K562 (cell line): Measurements from ENCODE around the gene IGF2R. TPM values are rescaled to one million over a fixed set of nuclear protein-coding genes. Genes with fewer than 3 reads are reported as not detected.
A peak's percentile ranks its signal among the peaks of the same experiment; 100 is the strongest.

Experiments used
- E2F1 ChIP-seq: sonication (generic); formaldehyde crosslinking; IDR thresholded peaks from 2 replicates; pipeline ENCODE4 v1.8.1; 2023; ENCODE audit warnings: mild to moderate bottlenecking, missing genetic modification reagents, moderate library complexity
- ELF2 ChIP-seq: fragments of 250-450 bp; sonication (Bioruptor Pico); IDR thresholded peaks from 2 replicates; pipeline ENCODE4 v1.5.0; 2021; ENCODE audit warnings: mild to moderate bottlenecking
- ESRRB ChIP-seq: fragments of 250-450 bp; sonication (Bioruptor Pico); IDR thresholded peaks from 2 replicates; pipeline ENCODE4 v1.5.0; 2020; ENCODE audit warnings: mild to moderate bottlenecking, moderate library complexity, borderline replicate concordance
- MITF ChIP-seq: IDR thresholded peaks from 2 replicates; pipeline ENCODE4 v1.6.1; 2014; ENCODE audit warnings: antibody characterized with exemption
- MTA1 ChIP-seq: fragments of 450-650 bp; IDR thresholded peaks from 2 replicates; pipeline ENCODE4 v1.6.1; 2017; ENCODE audit warnings: borderline replicate concordance
- NR2C1 ChIP-seq, 2 experiments: fragments of 450-650 bp; IDR thresholded peaks; 2 replicates each; pipeline ENCODE4 v1.6.1; 2017; ENCODE audit warnings: mild to moderate bottlenecking in 2 of 2, antibody characterized with exemption in 1 of 2, inconsistent platforms in 1 of 2, missing compliant biosample characterization in 1 of 2, missing genetic modification characterization in 1 of 2
- PATZ1 ChIP-seq: fragments of 250-450 bp; sonication (Bioruptor Pico); IDR thresholded peaks from 2 replicates; pipeline ENCODE4 v1.5.0; 2020; ENCODE audit warnings: mild to moderate bottlenecking, borderline replicate concordance
- POLR2A ChIP-seq: fragments of 450-650 bp; conservative IDR thresholded peaks from 2 replicates; pipeline ENCODE4 v1.6.1; 2016
- RCOR1 ChIP-seq, 2 experiments: IDR thresholded peaks; 2 replicates each; pipeline ENCODE4 v1.6.1; 2012; ENCODE audit warnings: low read depth in 2 of 2, low read length in 2 of 2, borderline replicate concordance in 1 of 2, improper control_type of control experiment in 1 of 2
- RNF2 ChIP-seq: sonication (generic); IDR thresholded peaks from 2 replicates; pipeline ENCODE4 v1.6.1; 2016
- SIRT6 ChIP-seq: IDR thresholded peaks from one replicate; pipeline ENCODE4 v1.6.1; 2012; ENCODE audit warnings: low read depth, mild to moderate bottlenecking, control low read depth, inconsistent platforms, low read length, moderate library complexity
- SPI1 ChIP-seq: IDR thresholded peaks from 2 replicates; pipeline ENCODE4 v1.6.1; 2011; ENCODE audit warnings: low read depth, low read length, control low read depth, borderline replicate concordance
- TAL1 ChIP-seq: fragments of 450-650 bp; IDR thresholded peaks from 2 replicates; pipeline ENCODE4 v1.6.1; 2016; ENCODE audit warnings: mild to moderate bottlenecking
- THAP12 ChIP-seq: fragments of 250-450 bp; sonication (Bioruptor Pico); IDR thresholded peaks from 2 replicates; pipeline ENCODE4 v1.9.0; 2021; ENCODE audit warnings: mild to moderate bottlenecking, inconsistent platforms
- THRAP3 ChIP-seq: fragments of 450-650 bp; IDR thresholded peaks from 2 replicates; pipeline ENCODE4 v1.6.1; 2016; ENCODE audit warnings: mild to moderate bottlenecking, inconsistent platforms, borderline replicate concordance
- ZNF175 ChIP-seq: fragments of 200-800 bp; sonication (Bioruptor generic); IDR thresholded peaks from 2 replicates; pipeline ENCODE4 v1.6.1; 2016; ENCODE audit warnings: low read depth, mild to moderate bottlenecking, missing genetic modification characterization, missing compliant biosample characterization
- ZNF589 ChIP-seq: fragments of 200-800 bp; sonication (Bioruptor generic); IDR thresholded peaks from 2 replicates; pipeline ENCODE4 v1.6.1; 2016; ENCODE audit warnings: low read depth, missing genetic modification characterization, missing compliant biosample characterization
- polyA plus RNA-seq, 8 experiments: library from polyadenylated mRNA; depleted of rRNA in 4 of 8; stranded (reverse) in 5 of 8; unstranded in 3 of 8; fragments of >200 nt; fragmentation: Nextera tagmentation in 2 of 8; fragmentation: Illumina TruSeq in 1 of 8; extraction: Ambion mirVana in 2 of 8; extraction: Trizol in 1 of 8; gene quantifications; 2 replicates each; pipeline versions ENCODE4 v1.2.1 to v1.2.3, GENCODE V29; 2011 to 2014; ENCODE audit warnings: inconsistent platforms in 1 of 8, missing spikeins in 1 of 8
- total RNA-seq, 7 experiments: library from RNA; depleted of rRNA in 6 of 7; stranded (reverse); fragments of >200 nt in 6 of 7; fragmentation: Illumina TruSeq in 2 of 7; extraction: Trizol in 2 of 7; gene quantifications; 2 replicates each; pipeline versions ENCODE4 v1.2.1 to v1.2.3, GENCODE V29; 2011 to 2021; ENCODE audit warnings: low replicate concordance in 1 of 7
- TF ChIP-seq, protein P1 (sequence below): fragments of 250-450 bp; sonication (Bioruptor Pico); IDR thresholded peaks from 2 replicates; pipeline ENCODE4 v1.5.1; 2021; ENCODE audit warnings: mild to moderate bottlenecking
- TF ChIP-seq, protein P2 (sequence below): fragments of 450-650 bp; formaldehyde crosslinking; IDR thresholded peaks from 2 replicates; pipeline ENCODE4 v1.4.0; 2020; ENCODE audit warnings: mild to moderate bottlenecking, mixed read lengths

The IGF2R gene
- total and polyA plus RNA-seq, 9 of the 15 experiments (the other 6 are each of a cell fraction or from before 2014, with no cell fraction given): 3.5 to 92.3 (median 34.5) TPM

- TF ChIP-seq THAP12 (CRISPR knock-in tag) (no peak), RNF2 (no peak), MTA1 (no peak), THRAP3 (no peak), SPI1 (peak; percentile 80; the same call in 1 of the 2 replicates), POLR2A (peak; percentile 54; the same call in 1 of the 2 replicates), E2F1 (CRISPR knock-in tag) (no peak), ZNF589 (CRISPR knock-in tag) (no peak), NR2C1 (IDR thresholded peaks at IDR 0.05) (peak; percentile 64), NR2C1 (tag; IDR thresholded peaks at IDR 0.05) (peak; percentile 64), ESRRB (CRISPR knock-in tag) (no peak), ELF2 (CRISPR knock-in tag) (no peak), PATZ1 (CRISPR knock-in tag) (no peak), MITF (no peak), RCOR1 (IDR thresholded peaks at IDR 0.05; ENCODE audit: borderline replicate concordance in 1 of 2, low read depth in 2 of 2, low read length in 2 of 2) (peak in 1 of 2 experiments; percentile 59; a peak in 1 of 4 replicates), SIRT6 (no peak), TAL1 (no peak), ZNF175 (no peak)
- TF ChIP-seq, protein P1, sequence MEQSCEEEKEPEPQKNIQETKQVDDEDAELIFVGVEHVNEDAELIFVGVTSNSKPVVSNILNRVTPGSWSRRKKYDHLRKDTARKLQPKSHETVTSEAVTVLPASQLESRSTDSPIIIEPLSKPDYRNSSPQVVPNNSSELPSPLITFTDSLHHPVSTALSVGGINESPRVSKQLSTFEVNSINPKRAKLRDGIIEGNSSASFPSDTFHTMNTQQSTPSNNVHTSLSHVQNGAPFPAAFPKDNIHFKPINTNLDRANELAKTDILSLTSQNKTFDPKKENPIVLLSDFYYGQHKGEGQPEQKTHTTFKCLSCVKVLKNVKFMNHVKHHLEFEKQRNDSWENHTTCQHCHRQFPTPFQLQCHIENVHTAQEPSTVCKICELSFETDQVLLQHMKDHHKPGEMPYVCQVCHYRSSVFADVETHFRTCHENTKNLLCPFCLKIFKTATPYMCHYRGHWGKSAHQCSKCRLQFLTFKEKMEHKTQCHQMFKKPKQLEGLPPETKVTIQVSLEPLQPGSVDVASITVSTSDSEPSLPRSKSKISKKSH (CRISPR knock-in tag): no peak
- TF ChIP-seq, protein P2, sequence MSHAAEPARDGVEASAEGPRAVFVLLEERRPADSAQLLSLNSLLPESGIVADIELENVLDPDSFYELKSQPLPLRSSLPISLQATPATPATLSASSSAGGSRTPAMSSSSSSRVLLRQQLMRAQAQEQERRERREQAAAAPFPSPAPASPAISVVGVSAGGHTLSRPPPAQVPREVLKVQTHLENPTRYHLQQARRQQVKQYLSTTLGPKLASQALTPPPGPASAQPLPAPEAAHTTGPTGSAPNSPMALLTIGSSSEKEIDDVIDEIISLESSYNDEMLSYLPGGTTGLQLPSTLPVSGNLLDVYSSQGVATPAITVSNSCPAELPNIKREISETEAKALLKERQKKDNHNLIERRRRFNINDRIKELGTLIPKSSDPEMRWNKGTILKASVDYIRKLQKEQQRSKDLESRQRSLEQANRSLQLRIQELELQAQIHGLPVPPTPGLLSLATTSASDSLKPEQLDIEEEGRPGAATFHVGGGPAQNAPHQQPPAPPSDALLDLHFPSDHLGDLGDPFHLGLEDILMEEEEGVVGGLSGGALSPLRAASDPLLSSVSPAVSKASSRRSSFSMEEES: no peak
Measured at GRCh38 chr6:159969921-159970320, 1.0 kb downstream of the IGF2R start (continued).
